NCI-H2081 treated with DMSO at 0.1 percent for 48 hours (cell line): ENCODE measurements around the gene PTPRJ.
"Not testable (repeated sequence)": the region's sequence is repeated elsewhere in the genome, so short reads cannot be mapped to it uniquely, and the experiment has no call there.

Experiments
- DNase-seq: peaks from one replicate; lab custom pipeline; 2025; lab: John Stamatoyannopoulos, UW

The PTPRJ gene

DNA sequence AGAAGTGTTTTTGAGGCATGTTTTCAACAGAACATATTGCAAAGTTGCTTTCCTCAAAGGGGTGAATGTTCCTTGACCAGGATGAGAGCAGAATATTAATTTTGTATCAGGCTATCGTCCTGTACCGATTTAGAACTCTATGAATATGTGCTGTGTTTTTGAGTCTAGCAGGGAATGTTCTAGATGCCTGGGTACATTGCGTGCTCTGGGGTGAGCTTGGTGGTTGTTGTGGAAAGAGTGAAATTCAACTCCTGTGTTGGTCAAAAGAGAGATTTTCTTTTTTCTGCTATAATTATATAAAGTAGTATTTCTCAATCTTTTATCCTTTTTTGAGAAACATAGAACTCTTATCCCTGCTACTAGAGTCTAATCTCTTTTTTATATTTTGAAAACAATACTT, 185.1 kb downstream of the PTPRJ start:
- no peak for DNase-seq

DNA sequence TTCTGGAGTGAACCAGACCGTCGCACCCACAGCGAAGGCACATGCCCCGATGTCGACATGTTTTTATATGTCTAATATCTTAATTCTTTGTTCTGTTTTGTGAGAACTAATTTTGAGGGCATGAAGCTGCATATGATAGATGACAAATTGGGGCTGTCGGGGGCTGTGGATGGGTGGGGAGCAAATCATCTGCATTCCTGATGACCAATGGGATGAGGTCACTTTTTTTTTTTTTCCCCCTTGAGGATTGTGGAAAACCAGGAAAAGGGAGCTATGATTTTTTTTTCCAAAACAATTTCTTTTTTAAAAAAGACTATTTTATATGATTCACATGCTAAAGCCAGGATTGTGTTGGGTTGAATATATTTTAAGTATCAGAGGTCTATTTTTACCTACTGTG, 187.0 kb downstream of the PTPRJ start:
- no peak for DNase-seq

DNA sequence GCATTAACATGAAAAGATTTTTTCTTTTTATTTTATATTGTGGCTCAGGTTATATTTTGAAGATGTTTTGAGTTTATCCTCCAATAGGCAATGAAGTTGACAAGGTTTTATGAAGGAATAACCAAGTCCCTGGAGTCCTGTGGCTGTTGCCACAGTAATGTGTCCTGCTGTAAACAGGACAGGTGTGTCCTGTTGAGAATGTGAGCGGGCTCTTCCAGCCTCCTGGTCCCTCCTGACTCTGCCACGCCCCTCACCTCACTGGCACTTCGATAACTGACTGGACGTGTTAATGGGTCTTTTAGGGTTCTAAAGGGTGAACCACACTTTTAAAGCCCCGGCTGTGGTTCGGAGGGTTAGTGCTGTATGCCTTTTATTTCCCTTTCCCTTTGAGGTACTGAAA, 188.5 kb downstream of the PTPRJ start:
- no peak for DNase-seq

GRCh38 chr11:48169259-48169658, 188.9 kb downstream of the PTPRJ start:
- DNase-seq: no peak

DNA sequence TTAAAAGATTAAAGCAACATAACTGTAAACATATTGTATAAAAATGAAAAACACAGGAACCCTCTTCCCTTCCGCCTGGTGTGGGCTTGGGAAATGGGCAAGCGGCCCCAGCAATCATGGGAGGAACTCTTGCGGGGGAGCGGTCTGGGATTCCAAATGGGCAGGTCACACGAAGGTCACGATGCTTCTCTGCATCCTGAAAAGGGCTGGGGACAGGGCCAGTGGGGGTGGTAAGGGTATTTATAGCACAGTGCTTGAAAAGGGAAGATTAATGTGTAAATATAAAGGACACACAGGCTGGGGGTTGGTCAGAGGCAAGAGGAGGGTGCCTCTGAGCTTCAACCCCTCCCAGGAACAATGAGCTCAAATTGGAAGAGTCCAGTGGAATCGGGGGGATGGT, 189.4 kb downstream of the PTPRJ start:
- no peak for DNase-seq

DNA sequence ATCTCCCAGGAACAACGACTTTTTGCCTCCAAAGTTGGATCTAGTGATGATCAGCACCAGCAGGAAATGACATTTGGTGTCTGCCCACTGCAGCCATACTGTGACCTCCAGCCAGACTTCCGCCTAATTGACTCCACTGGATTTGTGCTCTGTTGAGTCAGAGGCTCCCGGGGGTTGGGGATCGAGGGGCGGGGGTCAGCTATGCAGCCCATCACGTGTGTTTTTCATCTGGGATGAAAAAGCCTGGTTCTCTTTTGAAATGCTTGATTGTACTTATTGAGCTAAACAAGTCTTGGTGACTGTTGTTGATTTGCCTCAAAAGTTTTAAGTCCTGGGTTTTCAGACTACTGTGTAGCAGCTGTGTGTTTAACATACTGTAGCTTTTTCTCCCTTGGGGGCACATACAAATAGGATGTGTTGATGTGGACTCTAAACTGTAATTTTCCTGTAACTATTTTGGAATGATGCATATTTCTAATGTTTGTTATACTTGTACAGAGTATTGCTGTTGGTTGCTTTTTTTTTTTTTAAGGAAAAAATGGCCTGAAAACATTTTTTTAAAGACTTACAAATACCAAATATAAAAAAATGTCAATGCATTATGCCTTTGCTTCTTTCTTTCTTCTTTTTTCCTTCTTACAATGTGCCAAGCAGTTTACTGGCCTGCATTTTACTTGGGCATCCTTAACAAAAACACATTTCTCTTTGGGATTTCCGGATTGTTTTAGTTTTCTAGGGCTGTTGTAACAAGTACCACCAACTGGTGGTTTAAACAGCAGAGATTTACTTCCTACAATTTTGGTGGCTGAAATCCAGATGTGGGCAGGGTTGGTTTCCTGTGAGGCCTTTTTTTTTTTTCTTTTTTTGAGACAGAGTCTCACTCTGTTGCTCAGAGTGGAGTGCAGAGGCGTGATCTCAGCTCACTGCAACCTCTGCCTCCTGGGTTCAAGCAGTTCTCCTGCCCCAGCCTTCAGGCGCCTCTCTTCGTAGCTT, 190.2 kb downstream of the PTPRJ start:
- DNase-seq: no peak

- no peak for DNase-seq
These were observed 192.7 kb downstream of the PTPRJ start for GRCh38 chr11:48172818-48173609.

DNA sequence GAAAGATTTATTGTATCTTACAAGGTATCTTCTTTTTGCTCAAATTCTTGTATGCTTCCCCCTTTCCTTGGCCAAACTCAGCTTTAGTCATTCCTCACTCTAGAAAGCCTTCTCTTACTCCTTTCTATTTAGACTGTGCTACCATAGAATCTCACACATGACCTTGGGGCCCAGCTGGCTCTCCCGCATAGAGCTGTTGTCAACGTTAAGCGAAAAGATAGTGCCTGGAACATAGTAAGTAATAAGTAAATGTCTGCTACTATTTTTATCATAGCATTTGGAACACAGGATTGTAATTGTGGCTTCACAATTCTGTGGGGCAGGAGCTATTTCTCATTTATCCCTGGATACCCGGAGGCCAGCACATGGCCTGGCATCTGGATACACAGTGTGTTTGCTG, 197.3 kb downstream of the PTPRJ start:
- DNase-seq: no peak

GRCh38 chr11:48180627-48181026, 200.3 kb downstream of the PTPRJ start:
- no peak for DNase-seq

DNA sequence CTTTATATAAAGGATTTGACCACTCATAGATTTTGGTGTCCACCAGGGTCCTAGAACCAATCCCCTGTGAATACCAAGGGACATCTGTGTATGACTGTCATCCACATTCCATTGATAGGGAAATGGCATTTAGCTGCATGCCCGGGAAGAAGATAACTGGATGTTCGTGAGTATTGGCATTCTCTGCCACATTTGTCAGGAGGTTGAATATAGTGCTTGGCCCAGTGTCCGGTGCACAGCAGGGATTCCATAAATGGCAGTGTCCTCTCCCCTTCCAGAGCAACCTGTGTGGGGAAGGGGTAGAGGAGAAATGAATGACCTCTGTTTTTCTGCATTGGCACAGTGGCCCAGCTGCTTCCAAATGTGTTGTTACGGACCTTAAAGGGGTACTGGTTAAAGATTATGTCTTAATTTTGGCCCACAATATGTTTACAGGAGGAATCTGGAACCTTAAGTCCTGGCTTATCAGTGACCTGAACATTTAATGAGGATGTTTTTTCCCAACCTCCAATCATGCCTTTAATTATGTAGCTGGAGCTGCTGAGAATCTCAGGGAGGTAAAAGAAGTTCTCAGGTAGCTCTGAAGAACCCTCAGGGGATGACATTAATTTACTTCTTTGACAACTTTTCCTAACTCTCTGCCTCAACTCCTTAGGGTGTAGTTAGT, 202.6 kb downstream of the PTPRJ start:
- DNase-seq: no peak

- DNase-seq: no peak
These were observed 204.1 kb downstream of the PTPRJ start for GRCh38 chr11:48184452-48184851.

DNA sequence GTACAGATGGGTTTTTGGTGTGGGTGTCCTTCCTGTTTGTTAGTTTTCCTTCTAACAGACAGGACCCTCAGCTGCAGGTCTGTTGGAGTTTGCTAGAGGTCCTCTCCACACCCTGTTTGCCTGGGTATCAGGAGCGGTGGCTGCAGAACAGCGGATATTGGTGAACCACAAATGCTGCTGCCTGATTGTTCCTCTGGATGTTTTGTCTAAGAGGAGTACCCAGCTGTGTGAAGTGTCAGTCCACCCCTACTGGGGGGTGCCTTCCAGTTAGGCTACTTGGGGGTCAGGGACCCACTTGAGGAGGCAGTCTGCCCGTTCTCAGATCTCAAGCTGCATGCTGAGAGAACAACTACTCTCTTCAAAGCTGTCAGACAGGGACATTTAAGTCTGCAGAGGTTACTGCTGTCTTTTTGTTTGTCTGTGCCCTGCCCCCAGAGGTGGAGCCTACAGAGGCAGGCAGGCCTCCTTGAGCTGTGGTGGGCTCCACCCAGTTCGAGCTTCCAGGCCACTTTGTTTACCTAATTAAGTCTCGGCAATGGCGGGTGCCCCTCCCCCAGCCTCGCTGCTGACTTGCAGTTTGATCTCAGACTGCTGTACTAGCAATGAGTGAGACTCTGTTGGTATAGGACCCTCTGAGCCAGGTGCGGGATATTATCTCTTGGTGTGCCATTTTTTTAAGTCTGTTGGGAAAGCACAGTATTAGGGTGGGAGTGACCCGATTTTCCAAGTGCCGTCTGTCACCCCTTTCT, 210.7 kb downstream of the PTPRJ start:
- DNase-seq: not testable (repeated sequence)

DNA sequence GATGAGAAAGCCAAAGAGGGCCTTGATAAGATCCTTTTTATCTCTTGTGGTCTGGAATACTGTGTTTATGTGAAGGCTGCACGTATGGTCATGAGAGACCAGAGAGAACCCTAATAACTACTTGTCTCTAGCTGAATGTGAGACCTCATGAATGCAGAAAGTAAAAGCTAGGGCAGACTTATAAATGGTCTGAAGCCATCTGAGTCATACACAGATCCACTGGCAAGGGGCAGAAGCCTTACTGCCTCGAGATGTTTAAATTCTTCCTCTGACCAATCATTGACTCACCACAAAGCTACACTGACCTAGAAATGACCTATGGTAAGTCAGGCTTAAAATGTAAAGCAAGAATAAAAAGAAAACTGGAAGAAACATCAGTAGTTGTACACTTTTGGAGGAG, 213.5 kb downstream of the PTPRJ start:
- no peak for DNase-seq

DNA sequence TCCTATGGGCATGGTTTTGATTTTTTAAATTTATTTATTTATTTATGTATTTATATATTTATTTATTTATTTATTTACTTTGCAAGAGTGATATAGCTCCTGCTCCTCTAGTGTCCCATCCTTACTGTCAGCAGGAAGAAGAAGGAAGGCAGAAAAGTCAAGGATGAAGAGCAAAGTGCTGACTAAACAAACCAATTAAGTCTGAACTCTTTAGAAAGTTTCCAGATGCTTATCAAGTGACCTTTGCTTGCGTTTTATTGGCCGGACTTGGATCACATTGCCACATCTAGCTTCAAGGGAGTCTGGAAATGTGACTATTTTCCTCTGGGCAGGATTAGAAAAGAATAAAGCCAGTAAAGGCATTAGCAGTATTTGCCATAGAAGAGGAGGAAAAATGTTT, 227.5 kb downstream of the PTPRJ start:
- DNase-seq: no peak

- no peak for DNase-seq
These were observed 229.7 kb downstream of the PTPRJ start for GRCh38 chr11:48210052-48210451.

GRCh38 chr11:48216510-48216909, 236.2 kb downstream of the PTPRJ start, which contains the start of gene OR4B1:
OR4B1 (plus strand) TSS chr11:48216810; CDS start chr11:48216810, 0 bp downstream.
- DNase-seq: no peak
